Loucy (cell line): Measurements from ENCODE around the gene SLCO6A1.

Experiments used
- H2AFZ ChIP-seq: fragments of 200-600 bp; sonication (generic); 2 replicates; pipeline ENCODE4 v1.6.0; 2016; ENCODE audit warnings: antibody characterized with exemption, mild to moderate bottlenecking, low read length, moderate library complexity
- H3F3A ChIP-seq: fragments of 200-600 bp; 2 replicates; pipeline ENCODE4 v1.6.0; 2016; ENCODE audit warnings: antibody characterized with exemption, low read depth, mild to moderate bottlenecking
- H3K27me3 ChIP-seq: fragments of 200-600 bp; sonication (generic); 2 replicates; pipeline ENCODE4 v1.6.1; 2014; ENCODE audit warnings: low read length, mild to moderate bottlenecking; ENCODE audit not compliant: insufficient read depth, poor library complexity, severe bottlenecking
- H3K36me3 ChIP-seq: fragments of 200-600 bp; sonication (generic); 2 replicates; pipeline ENCODE4 v1.6.1; 2016; ENCODE audit warnings: low read length; ENCODE audit not compliant: insufficient read depth
- H3K4me1 ChIP-seq: fragments of 200-600 bp; sonication (generic); 2 replicates; pipeline ENCODE4 v1.5.1; 2014; ENCODE audit warnings: low read length, mild to moderate bottlenecking; ENCODE audit not compliant: insufficient read depth, poor library complexity, severe bottlenecking
- H3K4me2 ChIP-seq: fragments of 200-600 bp; sonication (generic); 2 replicates; pipeline ENCODE4 v1.6.0; 2014; ENCODE audit warnings: antibody characterized with exemption, low read length, low read depth, mild to moderate bottlenecking; ENCODE audit not compliant: poor library complexity, severe bottlenecking
- H3K4me3 ChIP-seq: fragments of 200-600 bp; sonication (generic); 2 replicates; pipeline ENCODE4 v1.5.1; 2014; ENCODE audit warnings: low read length, mild to moderate bottlenecking, mixed read lengths; ENCODE audit not compliant: poor library complexity, severe bottlenecking
- H3K79me2 ChIP-seq: fragments of 200-600 bp; sonication (generic); 2 replicates; pipeline ENCODE4 v1.6.1; 2014; ENCODE audit warnings: low read length; ENCODE audit not compliant: insufficient read depth
- H3K9ac ChIP-seq: fragments of 200-600 bp; sonication (generic); 2 replicates; pipeline ENCODE4 v1.6.0; 2014; ENCODE audit warnings: mild to moderate bottlenecking, low read depth, low read length, moderate library complexity; ENCODE audit not compliant: poor library complexity, severe bottlenecking
- H3K9me2 ChIP-seq: fragments of 200-600 bp; sonication (generic); replicated peaks from 2 replicates; pipeline ENCODE4 v1.6.1; 2016; ENCODE audit warnings: low read depth, low read length, mixed read lengths
- H3K9me3 ChIP-seq: fragments of 200-600 bp; sonication (generic); 2 replicates; pipeline ENCODE4 v1.6.1; 2014; ENCODE audit warnings: mild to moderate bottlenecking, antibody characterized with exemption, low read length, low read depth; ENCODE audit not compliant: insufficient read depth
- H4K20me1 ChIP-seq: fragments of 200-600 bp; sonication (generic); 2 replicates; pipeline ENCODE4 v1.6.0; 2014; ENCODE audit warnings: antibody characterized with exemption, low read length, mild to moderate bottlenecking; ENCODE audit not compliant: insufficient read depth, poor library complexity, severe bottlenecking
- CTCF ChIP-seq: fragments of 200-600 bp; sonication (generic); conservative IDR thresholded peaks from 2 replicates; pipeline ENCODE4 v1.5.1; 2014; ENCODE audit warnings: mild to moderate bottlenecking, antibody characterized with exemption, low read length
- EZH2phosphoT487 ChIP-seq: fragments of 200-600 bp; IDR thresholded peaks from 2 replicates; pipeline ENCODE4 v1.6.1; 2018; ENCODE audit warnings: antibody characterized with exemption, mild to moderate bottlenecking, moderate library complexity, borderline replicate concordance

The SLCO6A1 gene

GRCh38 chr5:102537011-102537410 is 38.2 kb upstream of the SLCO6A1 start:
- Histone ChIP-seq H3K4me2 (no peak overlapping the region), H3K27me3 (no peaks in the 10 kb centered on the region), H2AFZ (no peak overlapping the region; the same call in 1 of the 2 replicates), H3K36me3 (no peaks in the 10 kb centered on the region), H3K9me2 (no peaks in the 10 kb centered on the region), H3K9me3 (no peaks in the 10 kb centered on the region), H3K79me2 (no peaks in the 10 kb centered on the region), H3K4me1 (no peaks in the 10 kb centered on the region), H3K4me3 (no peak overlapping the region), H3F3A (no peaks in the 10 kb centered on the region), H4K20me1 (no peaks in the 10 kb centered on the region), H3K9ac (no peak overlapping the region)
- no peak for TF ChIP-seq CTCF
- TF ChIP-seq EZH2phosphoT487: no peak

GRCh38 chr5:102536323-102536928 is 37.6 kb upstream of the SLCO6A1 start:
- no peak overlapping the region for H2AFZ ChIP-seq
- no peak overlapping the region for H3K4me2 ChIP-seq
- H3K27me3 ChIP-seq: no peaks in the 10 kb centered on the region
- no peaks in the 10 kb centered on the region for H3K79me2 ChIP-seq
- TF ChIP-seq CTCF: peak; percentile 50
- no peak for TF ChIP-seq EZH2phosphoT487
- H3K4me3 ChIP-seq: no peak overlapping the region
- no peaks in the 10 kb centered on the region for H3K9me2 ChIP-seq
- no peak overlapping the region for H3K9ac ChIP-seq
- H3K36me3 ChIP-seq: no peaks in the 10 kb centered on the region
- H3K9me3 ChIP-seq: no peaks in the 10 kb centered on the region
- no peaks in the 10 kb centered on the region for H4K20me1 ChIP-seq
- no peaks in the 10 kb centered on the region for H3F3A ChIP-seq
- H3K4me1 ChIP-seq: no peaks in the 10 kb centered on the region

- TF ChIP-seq EZH2phosphoT487 (no peak), CTCF (no peak)
- Histone ChIP-seq H3K36me3 (no peaks in the 10 kb centered on the region), H3K9me3 (no peaks in the 10 kb centered on the region), H3K4me2 (no peak overlapping the region), H3K4me1 (no peaks in the 10 kb centered on the region), H3K27me3 (no peaks in the 10 kb centered on the region), H3K9ac (no peak overlapping the region), H4K20me1 (no peaks in the 10 kb centered on the region), H2AFZ (no peak overlapping the region), H3K9me2 (no peaks in the 10 kb centered on the region), H3F3A (no peaks in the 10 kb centered on the region), H3K79me2 (no peaks in the 10 kb centered on the region), H3K4me3 (no peak overlapping the region)
Measured at GRCh38 chr5:102532123-102532522, 33.3 kb upstream of the SLCO6A1 start.
